ENCODE results near the gene RMP24.
"Not testable (repeated sequence)": the region's sequence is repeated elsewhere in the genome, so short reads cannot be mapped to it uniquely, and the experiment has no call there.

Gene RMP24

DNA sequence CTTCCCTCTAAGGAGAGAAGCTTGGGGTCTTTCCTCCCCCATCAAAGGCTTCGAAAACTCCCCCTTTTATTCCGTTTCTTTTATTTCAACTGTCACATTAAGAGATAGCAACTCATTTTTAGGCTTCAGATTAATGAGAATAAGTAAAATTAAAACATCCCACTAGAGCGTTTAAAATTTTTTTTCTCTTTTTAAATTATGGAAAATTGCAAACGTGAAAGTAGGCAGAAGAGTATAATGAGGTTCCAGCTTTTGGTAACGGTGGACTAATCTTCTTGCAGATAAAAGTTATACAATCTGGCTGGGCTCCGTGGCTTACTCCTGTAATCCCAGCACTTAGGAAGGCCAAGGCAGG lies 21.9 kb upstream of the RMP24 start:
- H3K79me1 ChIP-seq (ENCODE audit: low read length), result no peaks in the 10 kb centered on the region
- H3K36me3 ChIP-seq (ENCODE audit: control insufficient read depth, insufficient read depth, low read length), result no peaks in the 10 kb centered on the region
- H4K5ac ChIP-seq (ENCODE audit: low read length), result no peak overlapping the region
- no peak overlapping the region for H2AK5ac ChIP-seq (ENCODE audit: low read length)
- no peak overlapping the region for H4K8ac ChIP-seq (ENCODE audit: low read depth, low read length)
- H3K27ac ChIP-seq (ENCODE audit: low read depth, low read length), result no peak overlapping the region
- no peak overlapping the region for H3K18ac ChIP-seq (ENCODE audit: low read length)
- H2BK120ac ChIP-seq (ENCODE audit: low read depth, low read length), result no peak overlapping the region
- no peak overlapping the region for H2BK15ac ChIP-seq (replicated peaks; ENCODE audit: low read depth)
- H3K23ac ChIP-seq (ENCODE audit: low read length), result no peak overlapping the region
- H3K4me1 ChIP-seq (ENCODE audit: control insufficient read depth, low read depth, low read length), result no peaks in the 10 kb centered on the region
- H3K27me3 ChIP-seq (ENCODE audit: insufficient read depth, low read length, poor library complexity), result no peaks in the 10 kb centered on the region
- no peak overlapping the region for H2BK5ac ChIP-seq (ENCODE audit: low read length)
- no peak overlapping the region for H3K9ac ChIP-seq (ENCODE audit: low read length)
- no peak overlapping the region for H3K56ac ChIP-seq (ENCODE audit: low read length)
- H3K4me2 ChIP-seq (ENCODE audit: low read length), result no peak overlapping the region
- no peaks in the 10 kb centered on the region for H3K79me2 ChIP-seq (ENCODE audit: control insufficient read depth, insufficient read depth, low read length)
- H3K4me3 ChIP-seq (ENCODE audit: low read length), result no peak overlapping the region
- no CpG with 5 or more reads among the region's 6 CpGs for WGBS (ENCODE audit: extremely low coverage, insufficient coverage, low lambda C conversion rate)
- no peak for DNase-seq
- H3K4ac ChIP-seq (ENCODE audit: low read depth, low read length), result no peak overlapping the region

DNA sequence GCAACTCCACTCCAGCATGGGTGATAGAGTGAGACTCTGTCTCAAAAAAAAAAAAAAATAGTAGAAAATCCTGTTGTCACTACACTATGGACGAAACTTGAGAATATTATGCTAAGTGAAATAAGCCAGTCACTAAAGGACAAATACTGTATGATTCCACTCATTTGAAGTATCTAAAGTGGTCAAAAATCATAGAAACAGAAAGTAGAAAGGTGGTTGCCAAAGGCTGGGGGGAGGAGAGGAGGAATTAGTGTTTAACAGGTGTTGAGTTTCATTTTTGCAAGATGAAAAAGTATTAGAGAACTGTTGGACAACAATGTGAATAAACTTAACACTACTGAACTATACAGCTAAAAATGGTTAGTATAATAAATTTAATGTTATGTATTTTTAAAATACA lies 18.8 kb upstream of the RMP24 start:
- Histone ChIP-seq H3K4me3 (ENCODE audit: low read length) (no peak overlapping the region), H2BK15ac (replicated peaks; ENCODE audit: low read depth) (no peak overlapping the region), H3K4me2 (ENCODE audit: low read length) (no peak overlapping the region), H3K56ac (ENCODE audit: low read length) (no peak overlapping the region), H2AK5ac (ENCODE audit: low read length) (no peak overlapping the region), H3K79me1 (ENCODE audit: low read length) (no peaks in the 10 kb centered on the region), H3K18ac (ENCODE audit: low read length) (no peak overlapping the region), H3K4me1 (ENCODE audit: control insufficient read depth, low read depth, low read length) (no peaks in the 10 kb centered on the region), H3K4ac (ENCODE audit: low read depth, low read length) (no peak overlapping the region), H3K79me2 (ENCODE audit: control insufficient read depth, insufficient read depth, low read length) (no peaks in the 10 kb centered on the region), H3K9ac (ENCODE audit: low read length) (no peak overlapping the region), H3K27ac (ENCODE audit: low read depth, low read length) (no peak overlapping the region), H3K27me3 (ENCODE audit: insufficient read depth, low read length, poor library complexity) (no peaks in the 10 kb centered on the region), H4K8ac (ENCODE audit: low read depth, low read length) (no peak overlapping the region), H2BK120ac (ENCODE audit: low read depth, low read length) (no peak overlapping the region), H4K5ac (ENCODE audit: low read length) (no peak overlapping the region), H3K36me3 (ENCODE audit: control insufficient read depth, insufficient read depth, low read length) (no peaks in the 10 kb centered on the region), H2BK5ac (ENCODE audit: low read length) (no peak overlapping the region), H3K23ac (ENCODE audit: low read length) (no peak overlapping the region)
- WGBS (ENCODE audit: extremely low coverage, insufficient coverage, low lambda C conversion rate), result no CpG with 5 or more reads among the region's 1 CpG
- DNase-seq, result no peak

DNA sequence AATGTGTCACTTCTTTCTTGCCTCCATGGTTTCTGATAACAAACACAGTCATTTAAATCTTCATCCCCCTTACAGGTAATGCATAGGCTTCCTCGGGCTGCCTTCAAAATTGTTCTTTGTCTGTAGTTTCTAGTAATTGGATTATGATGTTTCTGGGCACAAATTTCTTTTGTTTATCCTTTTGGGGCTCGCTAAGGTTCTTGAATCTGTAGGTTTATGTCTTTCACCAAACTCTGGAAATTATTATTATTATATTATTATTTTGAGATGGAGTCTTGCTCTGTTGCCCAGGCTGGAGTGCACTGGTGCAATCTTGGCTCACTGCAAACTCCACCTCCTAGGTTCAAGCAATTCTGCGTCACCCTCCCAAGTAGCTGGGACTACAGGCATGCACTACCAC lies 16.3 kb upstream of the RMP24 start:
- Histone ChIP-seq H2BK120ac (ENCODE audit: low read depth, low read length) (no peak overlapping the region), H3K18ac (ENCODE audit: low read length) (no peak overlapping the region), H3K9ac (ENCODE audit: low read length) (no peak overlapping the region), H3K4me1 (ENCODE audit: control insufficient read depth, low read depth, low read length) (no peaks in the 10 kb centered on the region), H2AK5ac (ENCODE audit: low read length) (no peak overlapping the region), H3K27me3 (ENCODE audit: insufficient read depth, low read length, poor library complexity) (no peaks in the 10 kb centered on the region), H3K4me3 (ENCODE audit: low read length) (no peak overlapping the region), H3K79me2 (ENCODE audit: control insufficient read depth, insufficient read depth, low read length) (no peaks in the 10 kb centered on the region), H3K27ac (ENCODE audit: low read depth, low read length) (no peak overlapping the region), H4K8ac (ENCODE audit: low read depth, low read length) (no peak overlapping the region), H3K4me2 (ENCODE audit: low read length) (no peak overlapping the region), H3K79me1 (ENCODE audit: low read length) (no peaks in the 10 kb centered on the region), H3K4ac (ENCODE audit: low read depth, low read length) (no peak overlapping the region), H3K56ac (ENCODE audit: low read length) (no peak overlapping the region), H3K23ac (ENCODE audit: low read length) (no peak overlapping the region), H3K36me3 (ENCODE audit: control insufficient read depth, insufficient read depth, low read length) (no peaks in the 10 kb centered on the region), H2BK15ac (replicated peaks; ENCODE audit: low read depth) (no peak overlapping the region), H4K5ac (ENCODE audit: low read length) (no peak overlapping the region), H2BK5ac (ENCODE audit: low read length) (no peak overlapping the region)
- DNase-seq, result no peak
- no CpG with 5 or more reads among the region's 3 CpGs for WGBS (ENCODE audit: extremely low coverage, insufficient coverage, low lambda C conversion rate)

DNA sequence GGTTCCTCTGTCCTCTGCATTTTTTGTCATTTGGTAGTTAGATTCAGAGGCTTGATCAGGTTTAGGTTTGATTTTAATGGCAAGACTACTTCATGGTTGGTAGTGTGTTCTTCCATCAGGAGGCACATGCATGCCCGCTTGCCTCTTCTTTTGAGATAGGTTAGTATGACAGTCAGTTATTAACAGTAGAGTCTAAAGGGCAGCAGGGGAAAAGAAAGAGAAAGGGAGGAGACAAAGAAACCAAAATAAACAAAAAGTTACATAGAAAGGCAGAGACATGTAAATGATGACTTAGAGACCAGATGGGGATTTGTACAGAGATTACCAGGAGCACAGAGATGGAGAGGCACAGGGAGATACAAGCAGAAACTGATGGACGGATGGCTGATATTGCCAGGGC lies 10.2 kb upstream of the RMP24 start:
- H3K4me1 ChIP-seq (ENCODE audit: control insufficient read depth, low read depth, low read length), result no peaks in the 10 kb centered on the region
- H4K8ac ChIP-seq (ENCODE audit: low read depth, low read length), result no peak overlapping the region
- H3K27ac ChIP-seq (ENCODE audit: low read depth, low read length), result no peak overlapping the region
- no peak overlapping the region for H4K5ac ChIP-seq (ENCODE audit: low read length)
- WGBS (ENCODE audit: extremely low coverage, insufficient coverage, low lambda C conversion rate), result no CpG with 5 or more reads among the region's 2 CpGs
- no peak overlapping the region for H3K9ac ChIP-seq (ENCODE audit: low read length)
- H2BK5ac ChIP-seq (ENCODE audit: low read length), result no peak overlapping the region
- no peak overlapping the region for H3K23ac ChIP-seq (ENCODE audit: low read length)
- no peak overlapping the region for H2BK15ac ChIP-seq (replicated peaks; ENCODE audit: low read depth)
- H3K4me2 ChIP-seq (ENCODE audit: low read length), result no peak overlapping the region
- no peak for DNase-seq
- H3K36me3 ChIP-seq (ENCODE audit: control insufficient read depth, insufficient read depth, low read length), result no peaks in the 10 kb centered on the region
- H3K18ac ChIP-seq (ENCODE audit: low read length), result no peak overlapping the region
- H3K4ac ChIP-seq (ENCODE audit: low read depth, low read length), result no peak overlapping the region
- no peaks in the 10 kb centered on the region for H3K79me1 ChIP-seq (ENCODE audit: low read length)
- H2BK120ac ChIP-seq (ENCODE audit: low read depth, low read length), result no peak overlapping the region
- H3K27me3 ChIP-seq (ENCODE audit: insufficient read depth, low read length, poor library complexity), result no peaks in the 10 kb centered on the region
- no peak overlapping the region for H3K56ac ChIP-seq (ENCODE audit: low read length)
- no peak overlapping the region for H2AK5ac ChIP-seq (ENCODE audit: low read length)
- H3K79me2 ChIP-seq (ENCODE audit: control insufficient read depth, insufficient read depth, low read length), result no peaks in the 10 kb centered on the region
- no peak overlapping the region for H3K4me3 ChIP-seq (ENCODE audit: low read length)

DNA sequence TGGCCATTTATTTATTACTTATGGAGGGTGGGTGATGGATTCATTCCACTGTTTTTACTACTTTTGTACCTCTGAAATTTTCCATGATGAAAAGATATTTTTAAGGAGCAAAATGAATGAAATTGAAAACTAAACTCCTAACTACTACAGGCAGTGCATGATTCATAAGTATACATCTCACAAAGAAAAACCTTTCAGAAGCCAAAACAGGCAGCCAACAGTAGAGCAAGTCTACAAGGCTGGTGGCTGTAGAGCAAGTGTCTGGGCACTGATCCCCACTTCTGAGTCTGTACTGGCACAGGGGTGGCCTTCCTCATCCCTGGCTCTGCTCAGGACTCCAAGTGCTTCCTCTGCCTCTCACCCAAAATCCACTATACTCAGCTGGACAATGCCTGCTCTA lies 8.2 kb upstream of the RMP24 start:
- Histone ChIP-seq H4K5ac (ENCODE audit: low read length) (no peak overlapping the region), H3K23ac (ENCODE audit: low read length) (no peak overlapping the region), H2BK15ac (replicated peaks; ENCODE audit: low read depth) (no peak overlapping the region), H3K36me3 (ENCODE audit: control insufficient read depth, insufficient read depth, low read length) (no peaks in the 10 kb centered on the region), H2BK5ac (ENCODE audit: low read length) (no peak overlapping the region), H3K4ac (ENCODE audit: low read depth, low read length) (no peak overlapping the region), H3K18ac (ENCODE audit: low read length) (no peak overlapping the region), H3K27me3 (ENCODE audit: insufficient read depth, low read length, poor library complexity) (no peaks in the 10 kb centered on the region), H3K56ac (ENCODE audit: low read length) (no peak overlapping the region), H4K8ac (ENCODE audit: low read depth, low read length) (no peak overlapping the region), H2AK5ac (ENCODE audit: low read length) (no peak overlapping the region), H2BK120ac (ENCODE audit: low read depth, low read length) (no peak overlapping the region), H3K79me1 (ENCODE audit: low read length) (no peaks in the 10 kb centered on the region), H3K4me2 (ENCODE audit: low read length) (no peak overlapping the region), H3K9ac (ENCODE audit: low read length) (no peak overlapping the region), H3K4me3 (ENCODE audit: low read length) (no peak overlapping the region), H3K4me1 (ENCODE audit: control insufficient read depth, low read depth, low read length) (no peaks in the 10 kb centered on the region), H3K27ac (ENCODE audit: low read depth, low read length) (no peak overlapping the region), H3K79me2 (ENCODE audit: control insufficient read depth, insufficient read depth, low read length) (no peaks in the 10 kb centered on the region)
- DNase-seq, result no peak

DNA sequence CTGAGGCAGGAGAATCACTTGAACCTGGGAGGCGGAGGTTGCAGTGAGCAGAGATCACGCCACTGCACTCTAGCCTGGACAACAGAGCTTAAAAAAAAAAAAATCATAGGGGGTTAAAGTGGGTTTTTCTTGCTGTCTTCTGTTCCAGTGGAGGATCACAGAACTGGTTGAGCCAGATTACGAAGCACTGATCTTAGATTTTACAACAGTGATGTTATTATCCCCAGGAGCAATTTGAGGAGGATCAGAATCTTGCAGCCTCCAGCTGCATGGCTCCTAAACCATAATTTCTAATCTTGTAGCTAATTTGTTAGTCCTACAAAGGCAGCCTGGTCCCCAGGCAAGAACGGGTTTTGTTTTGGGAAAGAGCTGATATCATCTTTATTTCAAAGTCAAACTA lies 4.6 kb upstream of the RMP24 start:
- not testable (repeated sequence) for H2AK5ac ChIP-seq (ENCODE audit: low read length); H4K5ac ChIP-seq (ENCODE audit: low read length); H3K4me1 ChIP-seq (ENCODE audit: control insufficient read depth, low read depth, low read length); H3K27me3 ChIP-seq (ENCODE audit: insufficient read depth, low read length, poor library complexity); H2BK120ac ChIP-seq (ENCODE audit: low read depth, low read length); H3K36me3 ChIP-seq (ENCODE audit: control insufficient read depth, insufficient read depth, low read length); H3K79me1 ChIP-seq (ENCODE audit: low read length); DNase-seq; H2BK5ac ChIP-seq (ENCODE audit: low read length); H3K23ac ChIP-seq (ENCODE audit: low read length); H3K4me3 ChIP-seq (ENCODE audit: low read length); H3K4me2 ChIP-seq (ENCODE audit: low read length); H3K4ac ChIP-seq (ENCODE audit: low read depth, low read length); H3K18ac ChIP-seq (ENCODE audit: low read length); H2BK15ac ChIP-seq (replicated peaks; ENCODE audit: low read depth); H4K8ac ChIP-seq (ENCODE audit: low read depth, low read length); H3K27ac ChIP-seq (ENCODE audit: low read depth, low read length); H3K79me2 ChIP-seq (ENCODE audit: control insufficient read depth, insufficient read depth, low read length); H3K56ac ChIP-seq (ENCODE audit: low read length); H3K9ac ChIP-seq (ENCODE audit: low read length)
- WGBS (ENCODE audit: extremely low coverage, insufficient coverage, low lambda C conversion rate), result no CpG with 5 or more reads among the region's 4 CpGs
